ENCODE results near the gene DNAJB4. TPM values are rescaled to one million over a fixed set of nuclear protein-coding genes. Genes with fewer than 3 reads are reported as not detected.

The DNAJB4 gene
- total and polyA plus RNA-seq, 2 of the 8 experiments (the other 6 are each of a cell fraction or from before 2014, with no cell fraction given) = 6.6 to 21.8 TPM

DNA sequence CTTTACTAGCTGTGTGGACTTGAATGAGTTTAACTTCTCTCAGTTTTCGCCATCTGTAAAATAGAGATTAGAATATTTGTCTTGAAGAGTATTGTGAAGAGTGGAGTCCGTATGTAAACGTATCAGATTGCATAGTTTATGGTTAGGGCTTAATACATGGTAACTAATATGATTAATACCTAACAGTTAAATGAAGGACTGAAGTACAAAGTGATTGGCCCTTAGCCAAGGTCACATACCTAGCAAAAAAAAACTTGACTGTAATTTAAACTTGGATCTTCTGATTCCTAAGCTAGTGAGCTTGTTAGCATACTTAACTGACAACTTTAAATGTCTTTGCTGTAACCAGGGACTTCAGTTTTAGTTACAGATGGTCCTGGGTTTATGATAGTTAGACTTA is 42.9 kb downstream of the DNAJB4 start (continued):
- TF ChIP-seq PHF8 (conservative IDR thresholded peaks at IDR 0.05; ENCODE audit: low read depth, low read length) = no peak
- no peak for TF ChIP-seq SIRT6 (IDR thresholded peaks at IDR 0.05; ENCODE audit: low read length)
- TF ChIP-seq CTBP2 (IDR thresholded peaks at IDR 0.05; ENCODE audit: borderline replicate concordance, insufficient read depth, insufficient read length, low read length) = no peak
